H1 (cell line): ENCODE results near the gene SLC4A8. TPM values are rescaled to one million over a fixed set of nuclear protein-coding genes. Genes with fewer than 3 reads are reported as not detected.

Experiments
- CTCF ChIA-PET: fragments of 300-600 bp; sonication (Branson Sonifier 250); formaldehyde crosslinking; loops from one replicate; lab custom pipeline; 2021; ENCODE audit not compliant: partially characterized antibody; lab: Charles Lee
- POLR2A ChIA-PET: fragments of 300-600 bp; sonication (Branson Sonifier 250); formaldehyde crosslinking; loops from one replicate; lab custom pipeline; 2021; ENCODE audit warnings: inconsistent platforms; ENCODE audit not compliant: partially characterized antibody; lab: Charles Lee
- DNase-seq, 2 experiments: peaks; one replicate each; pipeline versions ENCODE4 v3.0.0 to v3.0.0-alpha.2; 2010 to 2022; ENCODE audit warnings: low spot score in 2 of 2, low read depth in 1 of 2, mixed read lengths in 1 of 2
- FAIRE-seq: peaks from 2 replicates; lab custom pipeline; 2011; peaks lifted over from hg19 to GRCh38; lab: Jason Lieb, UNC
- H2AFZ ChIP-seq: 2 replicates; pipeline ENCODE4 v1.8.1; 2012; ENCODE audit warnings: low read length, inconsistent platforms
- H2AK5ac ChIP-seq: 2 replicates; pipeline ENCODE4 v1.6.1; 2013; ENCODE audit warnings: low read depth, low read length
- H2BK120ac ChIP-seq: replicated peaks from 2 replicates; pipeline ENCODE3; 2013; ENCODE audit warnings: low read depth, low read length, inconsistent platforms
- H2BK12ac ChIP-seq: 2 replicates; pipeline ENCODE4 v1.6.1; 2013; ENCODE audit warnings: low read depth, low read length
- H2BK15ac ChIP-seq: 2 replicates; pipeline ENCODE4 v1.6.1; 2013; ENCODE audit warnings: low read length
- H2BK20ac ChIP-seq: 2 replicates; pipeline ENCODE4 v1.6.1; 2013; ENCODE audit warnings: low read length
- H2BK5ac ChIP-seq: 2 replicates; pipeline ENCODE4 v1.6.1; 2013; ENCODE audit warnings: low read depth, low read length
- H3K14ac ChIP-seq: 2 replicates; pipeline ENCODE4 v1.6.1; 2013; ENCODE audit warnings: inconsistent platforms; ENCODE audit not compliant: insufficient read length
- H3K18ac ChIP-seq: 2 replicates; pipeline ENCODE4 v1.6.1; 2013; ENCODE audit warnings: low read length; ENCODE audit errors: extremely low read depth
- H3K23ac ChIP-seq: 2 replicates; pipeline ENCODE4 v1.6.1; 2013; ENCODE audit warnings: inconsistent platforms; ENCODE audit not compliant: insufficient read length
- H3K23me2 ChIP-seq: 2 replicates; pipeline ENCODE4 v1.6.1; 2013; ENCODE audit warnings: low read depth, low read length
- H3K27ac ChIP-seq: 2 replicates; pipeline ENCODE4 v1.6.1; 2011; ENCODE audit warnings: low read depth, low read length, inconsistent platforms
- H3K27me3 ChIP-seq, 4 experiments: replicated peaks in 1 of 4; 1 replicate in 1 of 4; 2 replicates in 3 of 4; pipeline versions ENCODE4 v1.6.1 to v1.8.1; 2011 to 2013; ENCODE audit warnings: low read length in 3 of 4, mild to moderate bottlenecking in 3 of 4, inconsistent platforms in 2 of 4, mixed read lengths in 2 of 4, moderate library complexity in 1 of 4; ENCODE audit not compliant: control insufficient read depth in 3 of 4, insufficient read depth in 3 of 4; ENCODE audit errors: extremely low read depth in 1 of 4
- H3K36me3 ChIP-seq, 4 experiments: 2 replicates each; pipeline versions ENCODE4 v1.6.1 to v1.8.1; 2011 to 2013; ENCODE audit warnings: mild to moderate bottlenecking in 4 of 4, low read length in 3 of 4, moderate library complexity in 2 of 4, control low read depth in 1 of 4, inconsistent platforms in 1 of 4; ENCODE audit not compliant: insufficient read depth in 4 of 4, control insufficient read depth in 2 of 4
- H3K4ac ChIP-seq: replicated peaks from 2 replicates; pipeline ENCODE3; 2013; ENCODE audit warnings: low read length, low read depth, mixed read lengths, inconsistent platforms; ENCODE audit not compliant: insufficient read length
- H3K4me1 ChIP-seq, 4 experiments: replicated peaks in 1 of 4; 1 replicate in 1 of 4; 2 replicates in 3 of 4; pipeline versions ENCODE4 v1.6.1 to v1.8.1; 2011 to 2013; ENCODE audit warnings: low read length in 3 of 4, inconsistent platforms in 2 of 4, mixed read lengths in 1 of 4; ENCODE audit not compliant: insufficient read depth in 4 of 4, control insufficient read depth in 3 of 4
- H3K4me2 ChIP-seq, 2 experiments: 2 replicates each; pipeline versions ENCODE4 v1.6.1 to v1.8.1; 2011 to 2013; ENCODE audit warnings: low read depth in 2 of 2, low read length in 2 of 2, control low read depth in 1 of 2, inconsistent platforms in 1 of 2, mild to moderate bottlenecking in 1 of 2; ENCODE audit not compliant: insufficient read depth in 1 of 2
- H3K4me3 ChIP-seq, 4 experiments: fragments of 200-600, 300-600 bp in 1 of 4; sonication (generic), shearing (Covaris generic), sonication (Bioruptor Twin) in 1 of 4; 2 replicates each; pipeline versions ENCODE4 v1.5.1 to v1.8.1; 2011 to 2016; ENCODE audit warnings: low read length in 4 of 4, low read depth in 3 of 4, control low read depth in 2 of 4, inconsistent platforms in 2 of 4, mild to moderate bottlenecking in 2 of 4, mixed read lengths in 1 of 4, moderate library complexity in 1 of 4; ENCODE audit not compliant: insufficient read depth in 2 of 4; ENCODE audit errors: extremely low read depth in 1 of 4
- H3K56ac ChIP-seq: replicated peaks from 2 replicates; pipeline ENCODE3; 2013; ENCODE audit warnings: low read depth, mild to moderate bottlenecking, mixed read lengths, low read length, inconsistent platforms; ENCODE audit not compliant: insufficient read length
- H3K79me1 ChIP-seq: 2 replicates; pipeline ENCODE4 v1.6.1; 2013; ENCODE audit warnings: low read depth, low read length, control low read depth
- H3K79me2 ChIP-seq, 2 experiments: 2 replicates each; pipeline versions ENCODE4 v1.6.1 to v1.8.1; 2012 to 2013; ENCODE audit warnings: low read length in 2 of 2, mild to moderate bottlenecking in 2 of 2, inconsistent platforms in 1 of 2; ENCODE audit not compliant: insufficient read depth in 2 of 2, control insufficient read depth in 1 of 2
- H3K9ac ChIP-seq, 4 experiments: replicated peaks in 1 of 4; 1 replicate in 1 of 4; 2 replicates in 3 of 4; pipeline versions ENCODE4 v1.6.1 to v1.8.1; 2011 to 2013; ENCODE audit warnings: low read depth in 3 of 4, low read length in 3 of 4, control low read depth in 2 of 4, mild to moderate bottlenecking in 2 of 4, moderate library complexity in 2 of 4, inconsistent platforms in 1 of 4; ENCODE audit errors: extremely low read depth in 1 of 4
- H3K9me3 ChIP-seq, 2 experiments: 2 replicates each; pipeline versions ENCODE4 v1.6.1 to v1.8.1; 2012 to 2013; ENCODE audit warnings: mild to moderate bottlenecking in 2 of 2, moderate library complexity in 2 of 2, control low read depth in 1 of 2, inconsistent platforms in 1 of 2, low read depth in 1 of 2, low read length in 1 of 2, mixed read lengths in 1 of 2; ENCODE audit not compliant: insufficient read depth in 2 of 2
- H4K20me1 ChIP-seq, 2 experiments: replicated peaks in 1 of 2; 2 replicates each; pipeline versions ENCODE3 to v1.8.1; 2011 to 2013; ENCODE audit warnings: inconsistent platforms in 2 of 2, low read length in 2 of 2, mild to moderate bottlenecking in 1 of 2; ENCODE audit not compliant: insufficient read depth in 2 of 2, control insufficient read depth in 1 of 2
- H4K5ac ChIP-seq: 2 replicates; pipeline ENCODE4 v1.6.1; 2013; ENCODE audit warnings: low read length, low read depth, mixed read lengths, inconsistent platforms; ENCODE audit not compliant: insufficient read length
- H4K8ac ChIP-seq: 2 replicates; pipeline ENCODE4 v1.8.0; 2013; ENCODE audit warnings: mild to moderate bottlenecking, moderate library complexity, low read length, inconsistent platforms; ENCODE audit not compliant: insufficient read depth; ENCODE audit errors: extremely low read depth
- H4K91ac ChIP-seq: replicated peaks from 2 replicates; pipeline ENCODE3; 2013; ENCODE audit warnings: low read length, mixed read lengths, inconsistent platforms; ENCODE audit not compliant: insufficient read length
- EZH2 ChIP-seq: fragments of 200-600 bp; sonication (generic); IDR thresholded peaks from 2 replicates; pipeline ENCODE4 v1.7.1; 2012; ENCODE audit warnings: low read depth, mild to moderate bottlenecking, moderate library complexity, low read length, inconsistent platforms; ENCODE audit not compliant: severe bottlenecking
- FOSL1 ChIP-seq: IDR thresholded peaks from 2 replicates; pipeline ENCODE4 v1.6.1; 2011; ENCODE audit warnings: mild to moderate bottlenecking, low read depth, low read length, moderate library complexity; ENCODE audit not compliant: insufficient read depth
- GABPA ChIP-seq: IDR thresholded peaks from 2 replicates; pipeline ENCODE4 v1.6.1; 2011; ENCODE audit warnings: mild to moderate bottlenecking, low read length, moderate library complexity, borderline replicate concordance; ENCODE audit not compliant: insufficient read depth
- KDM5A ChIP-seq: fragments of 200-600 bp; IDR thresholded peaks from 2 replicates; pipeline ENCODE4 v1.7.1; 2012; ENCODE audit warnings: mild to moderate bottlenecking, low read length, inconsistent platforms, mixed read lengths
- NANOG ChIP-seq: IDR thresholded peaks from 2 replicates; pipeline ENCODE4 v1.6.1; 2011; ENCODE audit warnings: low read length, low read depth, mild to moderate bottlenecking, inconsistent platforms; ENCODE audit not compliant: insufficient read depth, poor library complexity, severe bottlenecking
- RNF2 ChIP-seq: fragments of 200-900, 300-1000 bp; sonication (generic); IDR thresholded peaks from 2 replicates; pipeline ENCODE4 v1.7.1; 2016; ENCODE audit warnings: borderline replicate concordance, low read depth, mild to moderate bottlenecking, antibody characterized with exemption, low read length; ENCODE audit not compliant: poor library complexity, severe bottlenecking; ENCODE audit errors: missing control alignments
- SIX5 ChIP-seq: IDR thresholded peaks from 2 replicates; pipeline ENCODE4 v1.6.1; 2011; ENCODE audit warnings: mild to moderate bottlenecking, low read depth, low read length
- TAF1 ChIP-seq: IDR thresholded peaks from 2 replicates; pipeline ENCODE4 v1.6.1; 2011; ENCODE audit warnings: mild to moderate bottlenecking, low read depth, low read length
- TAF7 ChIP-seq: optimal IDR thresholded peaks from 2 replicates; pipeline ENCODE3; 2011; ENCODE audit warnings: low read depth, mild to moderate bottlenecking, inconsistent platforms, low read length, moderate library complexity, borderline replicate concordance
- USF2 ChIP-seq: IDR thresholded peaks from 2 replicates; pipeline ENCODE4 v1.6.1; 2011; ENCODE audit warnings: low read length, improper control_type of control experiment
- ZNF274 ChIP-seq: IDR thresholded peaks from 2 replicates; pipeline ENCODE4 v1.7.0; 2012; ENCODE audit warnings: low read length, borderline replicate concordance; ENCODE audit errors: extremely low read depth
- WGBS, 2 experiments: shearing (Covaris generic) in 1 of 2; methylation state at CpG; one replicate each; pipeline versions ENCODE4 v1.1.6 to v1.1.7; 2013 to 2015; ENCODE audit warnings: low lambda C conversion rate in 2 of 2, mixed read lengths in 2 of 2, inconsistent platforms in 1 of 2, low coverage in 1 of 2, missing lambda C conversion rate in 1 of 2; ENCODE audit not compliant: insufficient replicate concordance in 2 of 2, insufficient coverage in 1 of 2, insufficient read length in 1 of 2; ENCODE audit errors: extremely low coverage in 1 of 2, missing lambda C conversion rate in 1 of 2; 5-methylcytosine and 5-hydroxymethylcytosine counted together
- polyA plus RNA-seq, 7 experiments: library from polyadenylated mRNA; depleted of rRNA in 3 of 7; stranded (reverse) in 5 of 7; unstranded in 2 of 7; fragments of >200 nt in 5 of 7; fragments of 200-250 nt in 2 of 7; gene quantifications; 1 replicate in 5 of 7; 2 replicates in 1 of 7; 4 replicates in 1 of 7; pipeline versions ENCODE4 v1.2.1 to v1.2.3, GENCODE V29; 2011 to 2013; ENCODE audit warnings: missing spikeins in 2 of 7, mixed read lengths in 2 of 7
- total RNA-seq: library from RNA; stranded (reverse); fragmentation: NEBNext Ultra II Directional; extraction: Animal tissue kit (Norgen Biotek cat#: 25700); gene quantifications from 2 replicates; pipeline ENCODE4 v1.2.1, GENCODE V29; 2021

Gene SLC4A8
- total and polyA plus RNA-seq, 2 of the 8 experiments (the other 6 are each of a cell fraction or from before 2014, with no cell fraction given) = 11.2 to 13.4 TPM

- no peaks in the 10 kb centered on the region for H3K79me1 ChIP-seq
- H3K23ac ChIP-seq = no peak overlapping the region
- H3K56ac ChIP-seq = no peak overlapping the region
- H3K14ac ChIP-seq = no peak overlapping the region
- H2BK20ac ChIP-seq = no peak overlapping the region
- no peak overlapping the region for H3K4me2 ChIP-seq
- no peaks in the 10 kb centered on the region for H3K27me3 ChIP-seq
- H3K23me2 ChIP-seq = no peaks in the 10 kb centered on the region
- no peak overlapping the region for H2BK5ac ChIP-seq
- FAIRE-seq = no peak
- no peaks in the 10 kb centered on the region for H3K79me2 ChIP-seq
- no peak overlapping the region for H3K18ac ChIP-seq
- H4K91ac ChIP-seq = no peak overlapping the region
- H4K8ac ChIP-seq = no peak overlapping the region
- H2BK12ac ChIP-seq = no peak overlapping the region
- H3K36me3 ChIP-seq = no peaks in the 10 kb centered on the region; a peak in 1 of 8 replicates
- no peaks in the 10 kb centered on the region for H3K9me3 ChIP-seq
- TF ChIP-seq RNF2 = no peak
- TF ChIP-seq NANOG = no peak
- no peak for TF ChIP-seq USF2
- no peak for TF ChIP-seq ZNF274
- no peak for TF ChIP-seq GABPA
- TF ChIP-seq SIX5 = no peak
- TF ChIP-seq TAF1 = no peak
- no peak for TF ChIP-seq FOSL1
- no peak for TF ChIP-seq KDM5A
- TF ChIP-seq EZH2 = no peak
- no peak for TF ChIP-seq TAF7
- H2AFZ ChIP-seq = no peak overlapping the region
- WGBS, 2 experiments = 86% methylated on average over 3 of the region's 3 CpGs; no CpG with 5 or more reads in 1 of the 2 experiments
- H4K20me1 ChIP-seq = no peaks in the 10 kb centered on the region
- H2BK15ac ChIP-seq = no peak overlapping the region
- H3K9ac ChIP-seq = no peak overlapping the region
- no peak overlapping the region for H3K4ac ChIP-seq
- no peak overlapping the region for H2AK5ac ChIP-seq
- ChIA-PET POLR2A (no interaction called here), CTCF (interaction anchor here (0.7 to 1.6 kb wide), 7 partner anchors 11 to 198 kb away, joined by 3 to 4 read pairs (median 4); no protein-coding TSS in a partner anchor)
- H2BK120ac ChIP-seq = no peak overlapping the region
- DNase-seq = no peak
- H3K27ac ChIP-seq = no peak overlapping the region
- no peaks in the 10 kb centered on the region for H3K4me1 ChIP-seq
- H4K5ac ChIP-seq = no peak overlapping the region
- H3K4me3 ChIP-seq = no peak overlapping the region
Observed at GRCh38 chr12:51480978-51481377, 56.3 kb downstream of the SLC4A8 start.
